ENCODE data around the gene MRPS27. TPM values are rescaled to one million over a fixed set of nuclear protein-coding genes. Genes with fewer than 3 reads are reported as not detected.

The MRPS27 gene
- total and polyA plus RNA-seq, 9 of the 15 experiments (the other 6 are each of a cell fraction or from before 2014, with no cell fraction given) = 73.6 to 144 (median 106) TPM

- TF ChIP-seq, protein P1, sequence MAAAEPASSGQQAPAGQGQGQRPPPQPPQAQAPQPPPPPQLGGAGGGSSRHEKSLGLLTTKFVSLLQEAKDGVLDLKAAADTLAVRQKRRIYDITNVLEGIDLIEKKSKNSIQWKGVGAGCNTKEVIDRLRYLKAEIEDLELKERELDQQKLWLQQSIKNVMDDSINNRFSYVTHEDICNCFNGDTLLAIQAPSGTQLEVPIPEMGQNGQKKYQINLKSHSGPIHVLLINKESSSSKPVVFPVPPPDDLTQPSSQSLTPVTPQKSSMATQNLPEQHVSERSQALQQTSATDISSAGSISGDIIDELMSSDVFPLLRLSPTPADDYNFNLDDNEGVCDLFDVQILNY (CRISPR knock-in tag; IDR thresholded peaks at IDR 0.05) = no peak
- TF ChIP-seq ID3 (CRISPR knock-in tag; IDR thresholded peaks at IDR 0.05) (no peak), ID3 (tag; IDR thresholded peaks at IDR 0.05) (no peak), ZNF592 (IDR thresholded peaks at IDR 0.05) (peak; percentile 93), ZNF12 (CRISPR knock-in tag; IDR thresholded peaks at IDR 0.05) (no peak), SRSF9 (IDR thresholded peaks at IDR 0.05; ENCODE audit: borderline replicate concordance, low read depth, low read length) (no peak), CSDE1 (IDR thresholded peaks at IDR 0.05) (no peak), CCNT2 (IDR thresholded peaks at IDR 0.05; ENCODE audit: borderline replicate concordance, extremely low read depth, insufficient read length, low read depth, low read length) (peak; percentile 69), HDAC6 (IDR thresholded peaks at IDR 0.05; ENCODE audit: low read depth, low read length) (no peak), ZNF766 (CRISPR knock-in tag; conservative IDR thresholded peaks at IDR 0.05) (peak; percentile 91), NFE2L1 (tag; IDR thresholded peaks at IDR 0.05; ENCODE audit: borderline replicate concordance, low read depth) (peak; percentile 30; the same call in 1 of the 2 replicates), NR3C1 (CRISPR knock-in tag; IDR thresholded peaks at IDR 0.05) (no peak), GATAD2A (IDR thresholded peaks at IDR 0.05) (peak; percentile 24; the same call in 1 of the 2 replicates), E2F8 (IDR thresholded peaks at IDR 0.05; ENCODE audit: low read depth, partially characterized antibody) (no peak), SUPT5H (IDR thresholded peaks at IDR 0.05) (no peak)
- TF ChIP-seq, protein P2, sequence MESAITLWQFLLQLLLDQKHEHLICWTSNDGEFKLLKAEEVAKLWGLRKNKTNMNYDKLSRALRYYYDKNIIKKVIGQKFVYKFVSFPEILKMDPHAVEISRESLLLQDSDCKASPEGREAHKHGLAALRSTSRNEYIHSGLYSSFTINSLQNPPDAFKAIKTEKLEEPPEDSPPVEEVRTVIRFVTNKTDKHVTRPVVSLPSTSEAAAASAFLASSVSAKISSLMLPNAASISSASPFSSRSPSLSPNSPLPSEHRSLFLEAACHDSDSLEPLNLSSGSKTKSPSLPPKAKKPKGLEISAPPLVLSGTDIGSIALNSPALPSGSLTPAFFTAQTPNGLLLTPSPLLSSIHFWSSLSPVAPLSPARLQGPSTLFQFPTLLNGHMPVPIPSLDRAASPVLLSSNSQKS (CRISPR knock-in tag; IDR thresholded peaks at IDR 0.05) = no peak
Measured at GRCh38 chr5:72234265-72234700, 85.8 kb downstream of the MRPS27 start (continued).
